IPS-15b (cell line): ENCODE results near the gene NAP1L1.

Experiments used
- H3K27me3 ChIP-seq: one replicate; pipeline ENCODE4 v1.6.1; 2013; ENCODE audit warnings: low read length; ENCODE audit not compliant: control insufficient read depth, insufficient read depth
- H3K36me3 ChIP-seq: one replicate; pipeline ENCODE4 v1.6.1; 2013; ENCODE audit warnings: low read length; ENCODE audit not compliant: control insufficient read depth, insufficient read depth
- H3K4me1 ChIP-seq: one replicate; pipeline ENCODE4 v1.6.1; 2013; ENCODE audit warnings: mild to moderate bottlenecking, low read length; ENCODE audit not compliant: control insufficient read depth, insufficient read depth
- H3K4me3 ChIP-seq: one replicate; pipeline ENCODE4 v1.5.1; 2013; ENCODE audit warnings: low read depth, low read length
- H3K9ac ChIP-seq: one replicate; pipeline ENCODE4 v1.6.1; 2013; ENCODE audit warnings: low read depth, mild to moderate bottlenecking, low read length
- H3K9me3 ChIP-seq: one replicate; pipeline ENCODE4 v1.6.1; 2013; ENCODE audit warnings: mild to moderate bottlenecking, low read length; ENCODE audit not compliant: control insufficient read depth, insufficient read depth

NAP1L1 gene

GRCh38 chr12:76083904-76084862 is at the start of gene NAP1L1:
Gene NAP1L1, minus strand, starts transcription at chr12:76084685. Its CDS starts 10,466 bp downstream, at chr12:76074219.
- H3K9me3 ChIP-seq: no peaks in the 10 kb centered on the region
- peak within 1 kb of the TSS; percentile 80 for H3K4me3 ChIP-seq
- H3K27me3 ChIP-seq: no peaks in the 10 kb centered on the region
- peaks cover 17% of the 10 kb centered on the region for H3K4me1 ChIP-seq
- H3K36me3 ChIP-seq: no peaks in the 10 kb centered on the region
- peak within 1 kb of the TSS; percentile 93 for H3K9ac ChIP-seq

- Histone ChIP-seq H3K9me3 (no peaks in the 10 kb centered on the region), H3K4me1 (no peaks in the 10 kb centered on the region), H3K4me3 (no peak overlapping the region), H3K9ac (no peak overlapping the region), H3K27me3 (no peaks in the 10 kb centered on the region), H3K36me3 (no peaks in the 10 kb centered on the region)
These were observed 43.1 kb upstream of the NAP1L1 start for GRCh38 chr12:76127588-76127987.

- H3K27me3 ChIP-seq: no peaks in the 10 kb centered on the region
- no peaks in the 10 kb centered on the region for H3K4me1 ChIP-seq
- no peak overlapping the region for H3K9ac ChIP-seq
- no peak overlapping the region for H3K4me3 ChIP-seq
- no peaks in the 10 kb centered on the region for H3K36me3 ChIP-seq
- H3K9me3 ChIP-seq: no peaks in the 10 kb centered on the region
These were observed 40.0 kb upstream of the NAP1L1 start for GRCh38 chr12:76124456-76124855.

GRCh38 chr12:76123259-76124212 is 39.1 kb upstream of the NAP1L1 start:
- Histone ChIP-seq H3K36me3 (no peaks in the 10 kb centered on the region), H3K27me3 (no peaks in the 10 kb centered on the region), H3K4me3 (no peak overlapping the region), H3K9me3 (no peaks in the 10 kb centered on the region), H3K4me1 (no peaks in the 10 kb centered on the region), H3K9ac (no peak overlapping the region)

GRCh38 chr12:76119887-76120286 is 35.4 kb upstream of the NAP1L1 start:
- H3K27me3 ChIP-seq: no peaks in the 10 kb centered on the region
- H3K4me3 ChIP-seq: no peak overlapping the region
- H3K9ac ChIP-seq: no peak overlapping the region
- H3K9me3 ChIP-seq: no peaks in the 10 kb centered on the region
- H3K36me3 ChIP-seq: no peaks in the 10 kb centered on the region
- H3K4me1 ChIP-seq: no peaks in the 10 kb centered on the region

- H3K4me1 ChIP-seq: no peaks in the 10 kb centered on the region
- no peaks in the 10 kb centered on the region for H3K27me3 ChIP-seq
- no peak overlapping the region for H3K4me3 ChIP-seq
- no peaks in the 10 kb centered on the region for H3K36me3 ChIP-seq
- H3K9me3 ChIP-seq: no peaks in the 10 kb centered on the region
- H3K9ac ChIP-seq: no peak overlapping the region
These were observed 33.3 kb upstream of the NAP1L1 start for GRCh38 chr12:76117751-76118150.

- H3K4me3 ChIP-seq: no peak overlapping the region
- no peaks in the 10 kb centered on the region for H3K9me3 ChIP-seq
- no peaks in the 10 kb centered on the region for H3K36me3 ChIP-seq
- no peaks in the 10 kb centered on the region for H3K27me3 ChIP-seq
- no peaks in the 10 kb centered on the region for H3K4me1 ChIP-seq
- no peak overlapping the region for H3K9ac ChIP-seq
These were observed 32.7 kb upstream of the NAP1L1 start for GRCh38 chr12:76117067-76117691.

GRCh38 chr12:76113800-76114757 is 29.6 kb upstream of the NAP1L1 start:
- no peak overlapping the region for H3K9ac ChIP-seq
- no peaks in the 10 kb centered on the region for H3K36me3 ChIP-seq
- no peaks in the 10 kb centered on the region for H3K27me3 ChIP-seq
- no peaks in the 10 kb centered on the region for H3K4me1 ChIP-seq
- no peak overlapping the region for H3K4me3 ChIP-seq
- no peaks in the 10 kb centered on the region for H3K9me3 ChIP-seq

- Histone ChIP-seq H3K4me3 (no peak overlapping the region), H3K9me3 (no peaks in the 10 kb centered on the region), H3K9ac (no peak overlapping the region), H3K36me3 (no peaks in the 10 kb centered on the region), H3K4me1 (no peaks in the 10 kb centered on the region), H3K27me3 (no peaks in the 10 kb centered on the region)
These were observed 26.8 kb upstream of the NAP1L1 start for GRCh38 chr12:76111209-76111749.

GRCh38 chr12:76109879-76110278 is 25.4 kb upstream of the NAP1L1 start:
- no peak overlapping the region for H3K4me3 ChIP-seq
- H3K9me3 ChIP-seq: no peaks in the 10 kb centered on the region
- H3K9ac ChIP-seq: no peak overlapping the region
- H3K36me3 ChIP-seq: no peaks in the 10 kb centered on the region
- H3K27me3 ChIP-seq: no peaks in the 10 kb centered on the region
- no peaks in the 10 kb centered on the region for H3K4me1 ChIP-seq
